IPS-18a (cell line): Measurements from ENCODE around the gene AKT1.

Source experiments
- H3K27ac ChIP-seq: one replicate; pipeline ENCODE4 v1.5.1; 2013; ENCODE audit warnings: low read length
- H3K27me3 ChIP-seq: one replicate; pipeline ENCODE4 v1.6.1; 2013; ENCODE audit warnings: mild to moderate bottlenecking, low read length; ENCODE audit not compliant: control insufficient read depth, insufficient read depth
- H3K36me3 ChIP-seq: one replicate; pipeline ENCODE4 v1.6.1; 2013; ENCODE audit warnings: low read depth, low read length; ENCODE audit not compliant: control insufficient read depth
- H3K4me1 ChIP-seq: one replicate; pipeline ENCODE4 v1.6.1; 2013; ENCODE audit warnings: low read depth, low read length; ENCODE audit not compliant: control insufficient read depth
- H3K4me3 ChIP-seq: one replicate; pipeline ENCODE4 v1.5.1; 2013; ENCODE audit warnings: low read length
- H3K9ac ChIP-seq: one replicate; pipeline ENCODE4 v1.6.1; 2013; ENCODE audit warnings: mild to moderate bottlenecking, low read length, moderate library complexity
- H3K9me3 ChIP-seq: one replicate; pipeline ENCODE4 v1.6.1; 2013; ENCODE audit warnings: low read depth, low read length; ENCODE audit not compliant: control insufficient read depth

AKT1 gene

DNA sequence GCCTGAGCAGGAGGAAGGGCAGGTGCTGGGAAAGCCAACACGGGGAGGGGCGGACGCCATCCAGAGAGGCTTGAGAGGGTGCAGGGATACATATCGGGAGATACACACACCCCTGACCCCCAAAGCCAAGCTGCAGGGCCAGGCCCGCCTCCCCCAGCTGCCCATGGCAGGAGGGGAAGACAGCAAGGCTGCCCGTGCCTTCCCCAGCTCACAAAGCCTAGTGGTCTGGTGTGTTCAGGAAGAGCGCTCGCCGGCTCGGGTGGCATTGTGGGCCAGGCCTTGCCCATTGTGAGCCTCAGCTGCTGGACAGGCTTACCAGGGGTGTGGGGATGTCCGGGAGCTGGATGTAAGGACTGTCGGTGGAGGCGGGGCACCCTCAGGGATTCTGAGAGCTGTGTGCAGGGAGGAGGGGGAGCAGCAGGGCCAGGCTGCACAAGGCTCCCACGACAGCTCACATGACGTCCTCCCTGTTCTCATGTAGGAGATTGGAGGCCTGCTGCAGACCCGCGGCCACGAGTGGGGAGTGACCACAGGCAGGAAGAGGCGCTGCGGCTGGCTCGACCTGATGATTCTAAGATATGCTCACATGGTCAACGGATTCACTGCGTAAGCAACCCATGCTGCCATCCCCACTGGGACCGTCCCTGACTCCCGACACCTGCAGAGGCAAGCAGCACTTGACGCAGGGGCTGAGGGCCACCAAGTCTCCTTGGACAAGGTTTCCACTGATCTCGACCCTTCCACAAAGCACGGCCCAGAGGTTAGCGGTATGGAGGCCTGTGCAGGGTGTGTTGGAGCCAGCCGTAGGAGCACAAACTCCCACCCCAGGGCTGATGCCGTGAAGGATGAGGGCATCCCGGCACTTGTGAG is 52.7 kb downstream of the AKT1 start:
- Histone ChIP-seq H3K9ac (no peak overlapping the region), H3K27me3 (no peaks in the 10 kb centered on the region)

DNA sequence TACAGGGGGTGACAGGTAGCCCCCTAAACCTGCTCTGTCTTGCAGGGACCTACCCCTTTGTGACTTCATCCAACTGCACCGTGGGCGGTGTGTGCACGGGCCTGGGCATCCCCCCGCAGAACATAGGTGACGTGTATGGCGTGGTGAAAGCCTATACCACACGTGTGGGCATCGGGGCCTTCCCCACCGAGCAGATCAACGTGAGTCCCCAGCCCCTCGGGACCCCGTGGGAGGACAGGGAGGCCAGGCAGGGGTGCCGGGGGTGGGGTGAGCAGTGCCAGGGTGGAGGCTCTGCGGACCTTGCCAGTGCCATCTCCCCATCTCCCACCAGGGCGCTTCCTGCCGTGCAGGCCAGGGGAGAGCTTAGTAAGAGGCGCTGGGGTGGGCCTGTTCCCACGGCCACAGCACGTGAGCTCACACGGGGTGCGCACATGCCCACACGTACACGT is 53.7 kb downstream of the AKT1 start:
- H3K9ac ChIP-seq = no peak overlapping the region
- H3K4me3 ChIP-seq = no peak overlapping the region
- H3K36me3 ChIP-seq = no peaks in the 10 kb centered on the region
- H3K27ac ChIP-seq = no peak overlapping the region
- no peaks in the 10 kb centered on the region for H3K4me1 ChIP-seq
- H3K27me3 ChIP-seq = no peaks in the 10 kb centered on the region
- no peaks in the 10 kb centered on the region for H3K9me3 ChIP-seq

More for the DNA sequence above, 52.7 kb downstream of the AKT1 start:
- H3K4me3 ChIP-seq = no peak overlapping the region
- H3K36me3 ChIP-seq = no peaks in the 10 kb centered on the region
- no peak overlapping the region for H3K27ac ChIP-seq
- H3K4me1 ChIP-seq = no peaks in the 10 kb centered on the region
- no peaks in the 10 kb centered on the region for H3K9me3 ChIP-seq

DNA sequence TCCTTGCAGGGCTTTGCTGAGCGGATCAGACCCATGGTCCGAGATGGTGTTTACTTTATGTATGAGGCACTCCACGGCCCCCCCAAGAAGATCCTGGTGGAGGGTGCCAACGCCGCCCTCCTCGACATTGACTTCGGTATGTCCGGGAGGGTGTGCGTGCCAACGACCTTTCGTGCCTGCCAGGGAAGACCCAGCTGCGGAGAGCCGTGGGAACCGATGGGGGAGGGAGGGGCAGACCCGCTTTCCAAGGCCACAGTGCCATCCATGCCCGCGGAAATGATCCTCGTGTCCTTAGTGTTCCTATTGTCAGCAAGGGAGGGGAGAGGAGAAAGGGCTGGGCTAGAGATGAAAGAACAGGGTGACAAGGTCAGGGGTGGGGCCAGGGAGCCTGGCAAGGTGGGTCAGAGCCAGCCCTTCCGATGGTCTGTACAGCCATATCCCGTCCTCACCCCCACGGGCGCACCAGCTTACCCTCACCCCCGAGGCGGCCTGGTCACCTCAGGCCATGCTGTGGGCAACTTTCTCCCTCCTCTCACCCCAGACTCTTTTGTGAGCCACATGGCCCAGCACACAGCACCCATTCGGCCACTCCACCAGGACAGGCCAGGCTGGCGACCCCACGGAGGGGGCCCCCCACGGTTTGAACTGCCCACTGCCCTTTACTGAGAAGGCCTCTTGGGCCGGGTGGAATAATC is 54.3 kb downstream of the AKT1 start:
- Histone ChIP-seq H3K9me3 (no peaks in the 10 kb centered on the region), H3K36me3 (no peaks in the 10 kb centered on the region), H3K27ac (no peak overlapping the region), H3K9ac (no peak overlapping the region), H3K4me3 (no peak overlapping the region), H3K4me1 (no peaks in the 10 kb centered on the region), H3K27me3 (no peaks in the 10 kb centered on the region)

DNA sequence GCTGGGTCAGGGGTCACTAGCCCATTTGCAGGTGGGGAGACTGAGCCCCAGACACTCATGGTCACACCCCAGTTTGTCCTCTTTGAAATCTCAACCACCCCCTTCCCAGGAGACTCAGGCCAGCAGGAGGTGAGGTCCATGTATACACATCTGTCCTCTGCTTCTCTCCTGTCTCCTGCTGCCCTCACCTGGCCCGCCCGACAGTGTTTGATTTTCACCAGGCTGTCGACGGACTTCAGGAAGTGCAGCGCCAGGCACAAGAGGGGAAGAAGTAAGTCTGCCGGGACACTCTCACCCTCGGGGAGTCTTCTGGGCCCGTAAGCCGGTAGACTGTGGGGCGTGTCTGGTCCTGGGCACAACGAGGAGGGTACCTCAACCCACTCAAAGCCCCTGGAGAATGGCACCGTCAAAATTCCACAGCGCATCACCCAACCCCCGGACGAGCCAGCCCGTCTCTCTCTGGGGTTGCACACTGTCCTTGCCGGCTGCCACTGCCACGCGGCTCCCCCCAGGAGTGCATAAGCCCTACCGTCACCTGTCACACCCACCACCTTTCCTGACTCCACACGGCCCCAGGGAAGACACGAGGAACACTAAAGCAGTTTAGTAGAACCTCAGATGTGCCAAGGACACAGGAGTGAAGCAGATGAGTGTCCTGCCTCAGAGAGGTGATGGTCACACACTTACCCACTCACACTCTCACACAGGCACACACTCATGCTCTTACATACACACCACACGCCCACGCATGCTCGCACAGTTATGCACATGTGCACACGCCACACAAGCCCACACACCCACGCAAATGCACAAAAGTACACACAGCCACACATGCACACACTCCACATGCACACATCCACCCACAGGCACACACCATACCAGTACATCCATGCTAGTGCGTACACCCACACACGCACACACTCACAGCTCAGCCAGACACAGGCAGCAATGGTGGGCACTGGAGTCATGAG is 55.7 kb downstream of the AKT1 start:
- Histone ChIP-seq H3K9me3 (no peaks in the 10 kb centered on the region), H3K9ac (no peak overlapping the region), H3K27ac (no peak overlapping the region), H3K27me3 (no peaks in the 10 kb centered on the region), H3K4me3 (no peak overlapping the region), H3K4me1 (no peaks in the 10 kb centered on the region), H3K36me3 (no peaks in the 10 kb centered on the region)

DNA sequence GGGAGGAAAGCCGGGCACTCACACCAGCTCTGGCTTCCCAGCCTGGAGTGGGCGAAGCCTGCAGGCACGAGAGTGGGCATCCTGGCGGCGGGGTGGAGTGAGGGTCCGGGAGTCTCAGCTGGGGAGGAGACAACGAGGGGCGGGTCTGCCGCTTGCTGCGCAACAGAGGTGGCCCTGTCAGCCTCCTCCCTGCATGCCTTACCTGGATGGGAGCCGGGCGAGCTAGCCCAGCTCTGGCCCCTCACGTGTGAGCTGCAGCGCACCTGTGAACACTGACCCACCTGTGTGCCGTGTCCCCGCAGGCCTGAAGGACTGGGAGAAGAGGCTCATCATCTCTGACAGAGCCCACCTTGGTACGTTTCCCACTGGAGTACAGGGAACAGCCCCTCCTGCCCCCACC is 56.5 kb downstream of the AKT1 start:
- no peaks in the 10 kb centered on the region for H3K9me3 ChIP-seq
- H3K9ac ChIP-seq = no peak overlapping the region
- H3K27ac ChIP-seq = no peak overlapping the region
- no peaks in the 10 kb centered on the region for H3K36me3 ChIP-seq
- H3K27me3 ChIP-seq = no peaks in the 10 kb centered on the region
- no peak overlapping the region for H3K4me3 ChIP-seq
- H3K4me1 ChIP-seq = no peaks in the 10 kb centered on the region

DNA sequence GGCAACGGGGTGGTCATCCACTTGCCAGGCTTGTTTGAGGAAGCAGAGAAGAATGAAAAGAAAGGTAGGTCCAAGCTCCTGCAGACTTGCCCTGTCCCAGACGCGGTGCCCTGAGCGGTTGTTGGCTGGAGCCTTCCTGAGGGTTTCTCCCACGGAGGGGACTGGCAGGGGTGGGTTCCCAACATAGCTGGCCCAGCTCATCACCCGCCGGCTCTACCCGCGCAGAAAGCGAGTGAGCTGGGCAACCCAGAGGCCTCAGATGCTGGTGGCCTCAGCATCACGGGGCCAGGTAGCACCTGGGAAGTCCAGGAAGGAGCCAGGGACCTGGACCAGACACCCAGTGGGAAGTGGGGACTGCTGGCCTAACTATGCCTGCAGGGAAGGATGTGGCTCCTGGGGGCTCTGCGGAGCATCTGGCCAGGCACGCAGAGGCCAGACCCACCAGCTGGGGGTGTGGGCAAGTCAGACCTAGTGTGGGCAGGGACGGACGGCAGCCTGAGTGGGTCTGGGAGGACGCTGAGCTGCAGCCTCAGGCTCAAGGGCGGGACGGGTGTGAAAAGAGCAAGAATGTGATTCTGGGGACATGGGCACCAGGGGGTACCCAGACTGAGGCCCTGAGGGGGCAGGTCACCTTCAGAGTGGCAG is 57.1 kb downstream of the AKT1 start:
- Histone ChIP-seq H3K27ac (no peak overlapping the region), H3K27me3 (no peaks in the 10 kb centered on the region), H3K36me3 (no peaks in the 10 kb centered on the region), H3K9ac (no peak overlapping the region), H3K4me1 (no peaks in the 10 kb centered on the region), H3K9me3 (no peaks in the 10 kb centered on the region), H3K4me3 (no peak overlapping the region)

DNA sequence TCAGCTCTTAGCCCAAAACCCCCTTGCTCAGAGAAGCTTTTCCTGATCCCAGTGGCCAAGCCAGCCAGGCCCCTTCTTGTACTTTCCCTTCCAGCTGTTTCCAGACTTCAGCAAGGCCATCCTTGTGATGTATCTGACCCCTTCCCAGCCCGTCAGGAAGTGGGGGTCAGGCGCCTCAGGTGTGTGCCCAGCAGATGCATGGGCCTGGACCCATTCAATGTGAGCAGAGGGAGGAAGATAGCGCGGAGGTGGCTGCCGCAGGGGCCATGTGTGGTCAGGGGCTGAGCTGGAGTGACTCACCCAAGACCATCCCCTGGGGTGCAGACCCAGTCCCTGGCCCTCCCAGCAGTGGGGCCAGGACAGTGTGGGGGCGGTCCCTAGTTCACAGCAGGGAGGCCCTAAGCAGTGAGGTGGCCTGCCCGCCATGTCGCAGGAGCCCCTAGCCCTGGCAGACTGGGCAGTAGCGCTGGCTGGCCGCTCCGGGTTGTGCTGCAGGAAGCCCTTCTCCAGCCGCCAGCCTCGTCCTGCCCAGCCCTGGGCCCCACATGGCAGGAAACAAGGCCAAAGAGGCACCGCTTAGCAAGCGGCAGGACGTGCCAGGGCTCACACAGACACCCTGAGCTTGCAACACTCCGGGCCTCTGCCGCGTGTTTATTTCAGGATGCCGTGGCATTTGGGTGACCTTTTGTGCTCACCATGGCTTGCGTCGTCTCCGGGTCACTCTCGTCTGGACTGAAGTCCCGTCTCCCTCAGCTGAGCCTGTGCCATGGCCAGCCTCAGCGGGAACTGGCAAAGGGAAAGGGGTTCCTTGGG is 59.5 kb downstream of the AKT1 start:
- Histone ChIP-seq H3K4me1 (no peaks in the 10 kb centered on the region), H3K9ac (no peak overlapping the region), H3K36me3 (no peaks in the 10 kb centered on the region), H3K27me3 (no peaks in the 10 kb centered on the region), H3K27ac (no peak overlapping the region), H3K9me3 (no peaks in the 10 kb centered on the region), H3K4me3 (no peak overlapping the region)

DNA sequence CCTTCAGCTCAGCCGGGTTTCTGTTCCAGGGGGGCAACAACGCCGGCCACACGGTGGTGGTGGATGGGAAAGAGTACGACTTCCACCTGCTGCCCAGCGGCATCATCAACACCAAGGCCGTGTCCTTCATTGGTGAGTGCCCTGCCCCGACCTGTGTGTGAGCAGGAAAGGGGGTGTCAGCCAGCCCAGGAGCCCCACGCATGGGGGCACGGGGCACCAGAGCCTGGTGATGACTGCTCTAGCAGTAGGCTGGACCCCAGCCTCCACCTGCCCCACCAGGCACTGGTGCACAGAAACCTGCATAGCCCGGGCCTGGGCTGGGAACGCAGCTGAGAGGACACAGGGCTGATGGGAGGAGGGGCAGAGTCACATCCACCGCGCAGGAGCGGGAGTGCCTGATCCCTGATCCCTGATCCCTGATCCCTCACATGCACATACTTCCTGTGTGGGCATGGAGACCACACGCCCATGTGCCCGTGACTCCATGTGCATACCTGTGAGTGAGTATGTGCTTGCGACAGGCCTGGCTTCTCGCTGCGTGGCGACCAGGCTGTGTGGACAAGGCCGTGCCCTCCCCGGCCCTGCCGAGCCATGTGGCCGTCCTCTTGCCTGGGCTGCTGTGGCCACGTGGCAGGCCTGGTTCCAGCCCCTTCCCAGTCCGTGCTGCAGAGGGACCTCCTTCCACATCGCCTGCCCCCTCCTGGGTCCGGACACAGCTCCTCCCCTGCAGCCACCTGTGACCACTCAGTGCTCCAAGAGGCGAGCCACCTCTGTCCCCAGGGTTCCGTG is 60.4 kb downstream of the AKT1 start:
- H3K36me3 ChIP-seq = no peaks in the 10 kb centered on the region
- H3K27me3 ChIP-seq = no peaks in the 10 kb centered on the region
- no peaks in the 10 kb centered on the region for H3K9me3 ChIP-seq
- H3K9ac ChIP-seq = no peak overlapping the region
- no peak overlapping the region for H3K27ac ChIP-seq
- H3K4me3 ChIP-seq = no peak overlapping the region
- no peaks in the 10 kb centered on the region for H3K4me1 ChIP-seq

DNA sequence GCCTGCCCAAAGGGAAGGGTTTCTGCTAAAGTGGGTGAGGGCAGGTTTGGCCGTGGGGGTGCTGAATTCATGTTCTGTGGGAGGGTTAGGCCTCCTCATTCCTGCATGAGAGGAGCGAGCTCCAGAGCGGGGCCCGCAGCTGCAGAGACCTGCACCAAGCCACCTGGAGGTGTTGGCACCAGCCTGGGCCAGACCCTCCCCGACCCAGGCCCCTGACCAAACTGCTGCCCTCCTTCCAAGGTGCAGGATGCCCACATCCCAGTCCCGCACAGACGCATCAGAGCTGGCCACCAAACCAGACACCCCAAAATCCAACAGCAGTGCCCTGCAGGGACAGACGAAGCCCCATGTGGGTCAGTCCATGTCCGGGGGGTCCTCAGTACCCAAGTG is 61.0 kb downstream of the AKT1 start:
- H3K27ac ChIP-seq = no peak overlapping the region
- H3K9me3 ChIP-seq = no peaks in the 10 kb centered on the region
- H3K27me3 ChIP-seq = no peaks in the 10 kb centered on the region
- no peaks in the 10 kb centered on the region for H3K4me1 ChIP-seq
- no peak overlapping the region for H3K4me3 ChIP-seq
- H3K36me3 ChIP-seq = no peaks in the 10 kb centered on the region
- H3K9ac ChIP-seq = no peak overlapping the region

DNA sequence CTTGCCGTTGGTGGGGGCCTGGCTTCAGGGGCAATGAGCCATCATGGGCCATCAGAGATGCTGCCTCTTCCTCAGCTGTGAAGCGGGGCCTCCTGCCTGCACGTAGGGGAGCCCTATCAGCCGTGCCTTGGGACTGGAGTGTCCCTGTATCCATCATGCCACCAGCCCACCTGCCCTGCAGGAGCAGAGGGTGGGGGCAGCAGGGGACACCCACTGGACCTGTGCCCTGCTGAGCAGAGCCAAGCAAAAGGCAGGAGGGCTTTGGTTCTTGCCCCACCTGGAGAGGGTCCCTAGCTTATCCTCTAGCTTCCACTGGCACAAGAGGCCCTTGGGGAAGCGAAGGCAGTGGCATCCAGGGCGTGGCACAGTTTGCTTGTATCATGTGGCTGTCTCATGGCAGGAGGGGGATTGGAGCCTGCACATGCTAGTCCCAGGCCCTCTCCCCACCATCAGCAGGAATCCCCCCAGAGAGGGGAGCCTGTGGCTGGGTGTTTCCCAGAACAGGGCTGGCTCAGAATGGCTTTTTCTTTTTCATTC is 61.4 kb downstream of the AKT1 start:
- Histone ChIP-seq H3K9me3 (no peaks in the 10 kb centered on the region), H3K9ac (no peak overlapping the region), H3K27ac (no peak overlapping the region), H3K36me3 (no peaks in the 10 kb centered on the region), H3K4me3 (no peak overlapping the region), H3K27me3 (no peaks in the 10 kb centered on the region), H3K4me1 (no peaks in the 10 kb centered on the region)
